Activated CD4-positive, alpha-beta T cell treated with anti-CD3 and anti-CD28 coated beads, Interleukin-2, amount 10 ng/mL, durations not matched to agents 24 days and 14 days (primary cell): ENCODE data around the gene SHISAL2B. TPM values are rescaled to one million over a fixed set of nuclear protein-coding genes. Genes with fewer than 3 reads are reported as not detected.

Source experiments
- total RNA-seq: library from RNA; stranded (reverse); gene quantifications from 2 replicates; pipeline ENCODE4 v1.2.3, GENCODE V29; 2022

Gene SHISAL2B
- total RNA-seq, 1 donor from 2014 or later = not detected

Other genes starting within 250 kb of the SHISAL2B start
- not detected in 2 replicates for gene RGS7BP, start 184.5 kb upstream of the SHISAL2B start, total RNA-seq
- gene SREK1IP1, start 78.2 kb downstream of the SHISAL2B start, total RNA-seq = 31.1 and 34.8 TPM in 2 replicates
- 31.8 and 32.4 TPM in 2 replicates for gene CWC27, start 78.4 kb downstream of the SHISAL2B start, total RNA-seq